HFF-Myc (cell line): ENCODE data around the gene IFT20.

ENCODE experiments used
- DNase-seq: peaks from one replicate; pipeline ENCODE4 v3.0.0-alpha.2; 2011; ENCODE audit warnings: low read depth; ENCODE audit errors: extremely low read depth
- H3K4me3 ChIP-seq: replicated peaks from 2 replicates; pipeline ENCODE4 v1.5.1; 2011; ENCODE audit warnings: low read depth, mild to moderate bottlenecking, control low read depth, low read length
- TF ChIP-seq, protein P1 (sequence below): IDR thresholded peaks from 2 replicates; pipeline ENCODE4 v1.5.1; 2012; ENCODE audit warnings: mild to moderate bottlenecking, low read depth, low read length, control low read depth; ENCODE audit errors: missing control alignments

Gene IFT20

DNA sequence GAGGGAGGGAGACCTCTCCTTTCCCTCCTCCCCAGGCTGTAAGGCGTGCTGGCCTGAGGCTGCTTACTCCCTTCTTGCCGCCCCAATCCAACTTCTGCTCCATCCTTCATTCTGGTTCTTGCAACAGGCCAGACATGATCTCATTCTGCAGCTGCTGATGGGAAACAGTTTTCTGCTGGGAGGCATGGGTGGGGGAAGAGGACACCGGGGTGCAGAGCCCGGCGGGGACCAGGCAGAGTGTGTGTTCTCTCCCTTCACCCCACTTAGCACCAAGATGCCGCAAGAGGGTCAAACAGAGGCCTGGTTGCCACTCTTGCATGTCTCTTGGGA, 37.6 kb upstream of the IFT20 start:
- H3K4me3 ChIP-seq, result peak overlapping the region; percentile 70
- DNase-seq, result no peak
- TF ChIP-seq, protein P1, sequence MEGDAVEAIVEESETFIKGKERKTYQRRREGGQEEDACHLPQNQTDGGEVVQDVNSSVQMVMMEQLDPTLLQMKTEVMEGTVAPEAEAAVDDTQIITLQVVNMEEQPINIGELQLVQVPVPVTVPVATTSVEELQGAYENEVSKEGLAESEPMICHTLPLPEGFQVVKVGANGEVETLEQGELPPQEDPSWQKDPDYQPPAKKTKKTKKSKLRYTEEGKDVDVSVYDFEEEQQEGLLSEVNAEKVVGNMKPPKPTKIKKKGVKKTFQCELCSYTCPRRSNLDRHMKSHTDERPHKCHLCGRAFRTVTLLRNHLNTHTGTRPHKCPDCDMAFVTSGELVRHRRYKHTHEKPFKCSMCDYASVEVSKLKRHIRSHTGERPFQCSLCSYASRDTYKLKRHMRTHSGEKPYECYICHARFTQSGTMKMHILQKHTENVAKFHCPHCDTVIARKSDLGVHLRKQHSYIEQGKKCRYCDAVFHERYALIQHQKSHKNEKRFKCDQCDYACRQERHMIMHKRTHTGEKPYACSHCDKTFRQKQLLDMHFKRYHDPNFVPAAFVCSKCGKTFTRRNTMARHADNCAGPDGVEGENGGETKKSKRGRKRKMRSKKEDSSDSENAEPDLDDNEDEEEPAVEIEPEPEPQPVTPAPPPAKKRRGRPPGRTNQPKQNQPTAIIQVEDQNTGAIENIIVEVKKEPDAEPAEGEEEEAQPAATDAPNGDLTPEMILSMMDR, result no peak

DNA sequence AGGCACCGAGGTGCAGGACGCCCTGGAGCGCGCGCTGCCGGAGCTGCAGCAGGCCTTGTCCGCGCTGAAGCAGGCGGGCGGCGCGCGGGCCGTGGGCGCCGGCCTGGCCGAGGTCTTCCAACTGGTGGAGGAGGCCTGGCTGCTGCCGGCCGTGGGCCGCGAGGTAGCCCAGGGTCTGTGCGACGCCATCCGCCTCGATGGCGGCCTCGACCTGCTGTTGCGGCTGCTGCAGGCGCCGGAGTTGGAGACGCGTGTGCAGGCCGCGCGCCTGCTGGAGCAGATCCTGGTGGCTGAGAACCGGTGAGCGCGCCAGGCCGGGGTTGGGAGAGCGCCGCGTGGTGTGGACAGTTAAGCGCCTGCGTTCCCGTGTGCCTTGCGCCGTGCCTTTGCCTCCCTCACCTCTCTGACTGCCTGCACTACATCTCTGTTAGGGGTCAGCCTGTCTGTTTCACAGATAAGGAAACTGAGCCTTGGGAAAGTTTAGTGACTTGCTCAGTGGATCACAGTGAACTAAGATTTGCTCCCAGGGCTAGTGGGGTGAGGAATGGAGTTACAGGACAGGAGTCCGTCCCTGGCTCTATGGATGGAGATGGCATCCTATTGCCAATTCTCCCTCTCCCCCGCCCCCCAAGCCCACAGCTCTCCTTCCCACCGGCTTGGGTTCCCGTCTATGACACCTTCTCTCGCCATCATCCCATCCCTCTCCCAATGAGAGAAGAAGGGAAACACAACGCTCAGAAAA, 37.1 kb upstream of the IFT20 start:
- no peak for DNase-seq
- TF ChIP-seq, protein P1, result no peak
- peak overlapping the region; percentile 70 for H3K4me3 ChIP-seq

DNA sequence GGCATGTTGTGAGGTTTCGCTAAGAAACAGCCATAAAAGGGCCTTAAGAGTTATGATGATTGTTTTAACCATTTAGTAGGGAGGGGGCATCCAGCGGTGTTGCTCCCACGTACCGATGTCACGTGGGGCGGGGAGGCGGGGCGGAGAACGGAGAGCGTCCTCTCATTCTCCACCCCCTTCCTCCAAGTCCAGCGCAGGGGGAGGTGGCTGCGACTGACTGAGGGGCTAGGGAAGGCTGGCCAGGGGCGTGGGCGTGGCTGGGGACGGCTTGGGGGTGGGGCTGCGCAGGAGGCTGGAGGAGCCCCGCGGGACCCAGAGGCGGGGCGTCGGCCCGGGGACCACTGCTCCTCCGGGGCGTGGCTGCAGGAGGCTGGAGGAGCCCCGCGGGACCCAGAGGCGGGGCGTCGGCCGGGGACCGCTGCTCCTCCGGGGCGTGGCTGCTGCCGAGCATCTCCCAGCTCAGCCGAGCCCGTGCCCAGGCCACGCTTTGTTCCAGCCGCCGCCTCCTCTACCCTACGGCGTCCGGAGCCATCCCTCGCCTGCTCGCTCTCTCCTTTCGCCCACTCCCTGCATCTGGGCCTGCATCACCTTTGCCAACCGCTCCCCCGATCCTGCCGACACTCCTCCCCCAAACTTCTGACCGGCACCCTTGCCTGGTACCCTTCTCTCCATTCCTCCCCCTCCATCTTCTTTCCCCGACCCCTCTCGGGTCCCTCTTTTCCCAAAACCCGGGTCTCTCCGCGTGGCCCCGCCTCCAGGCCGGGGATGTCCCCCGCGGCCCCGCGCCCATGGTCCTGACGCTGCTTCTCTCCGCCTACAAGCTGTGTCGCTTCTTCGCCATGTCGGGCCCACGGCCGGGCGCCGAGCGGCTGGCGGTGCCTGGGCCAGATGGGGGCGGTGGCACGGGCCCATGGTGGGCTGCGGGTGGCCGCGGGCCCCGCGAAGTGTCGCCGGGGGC, 36.3 kb upstream of the IFT20 start, which contains the start of gene SARM1:
Gene SARM1, plus strand, starts transcription at position 450 of the 958 bp plus-strand sequence. Its CDS starts 339 bp downstream, at position 789.
- peak within 1 kb of the TSS; percentile 70 for H3K4me3 ChIP-seq
- peak; percentile 63 for DNase-seq
- TF ChIP-seq, protein P1, result no peak

DNA sequence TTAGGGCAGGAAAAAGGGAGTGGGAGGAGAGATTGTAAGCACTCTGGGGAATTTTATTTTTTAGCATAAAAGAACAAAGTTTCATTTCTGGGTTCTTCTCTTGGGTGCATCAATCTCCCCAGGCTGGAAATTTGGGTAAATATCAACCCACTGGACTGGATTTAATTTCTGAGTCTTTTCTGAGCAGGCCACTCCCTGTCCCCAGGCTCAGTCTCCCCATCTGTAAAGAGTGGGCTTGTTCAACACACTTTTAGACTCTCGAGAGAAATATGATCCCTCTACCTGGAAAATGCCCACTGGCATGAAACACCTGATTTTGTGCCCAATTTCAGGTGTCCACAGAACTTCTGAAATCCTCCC, 35.5 kb upstream of the IFT20 start:
- TF ChIP-seq, protein P1, result no peak

DNA sequence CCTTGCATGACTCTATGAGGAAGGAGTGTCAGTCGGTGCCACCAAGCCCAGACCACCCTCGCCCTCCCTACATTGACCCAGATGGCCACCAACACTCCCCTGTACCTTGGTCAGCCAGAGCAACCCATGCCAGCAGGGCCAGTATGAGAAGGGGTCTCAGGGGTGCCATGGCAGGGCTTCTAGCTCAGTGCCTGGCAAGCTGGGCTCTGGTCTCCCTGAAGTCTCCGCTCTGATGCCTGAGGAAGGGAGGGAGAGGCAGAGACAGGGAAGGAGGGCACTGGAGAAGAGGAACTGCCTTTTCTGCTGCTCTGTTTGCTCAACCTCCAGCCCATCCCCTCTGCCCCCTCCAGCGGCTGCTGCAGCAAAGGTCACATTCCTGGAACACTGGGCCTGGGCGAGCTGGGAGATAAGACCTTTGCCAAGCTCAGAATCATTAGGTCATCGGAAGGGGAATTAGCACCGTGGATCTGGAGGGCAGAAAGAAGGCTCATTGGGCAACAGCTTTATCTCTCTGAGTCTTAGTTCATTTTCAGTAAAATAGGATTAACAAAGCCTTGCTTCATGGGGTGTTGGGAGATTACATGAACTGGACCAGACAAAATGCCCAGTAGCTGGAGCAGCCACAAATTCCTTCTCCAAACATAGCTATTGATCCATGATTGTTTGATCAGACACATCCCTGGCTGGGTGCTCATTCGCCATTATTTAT, 34.9 kb upstream of the IFT20 start, which contains the start of gene VTN:
Gene VTN, minus strand, starts transcription at position 273 of the 709 bp plus-strand sequence. Its CDS starts 104 bp downstream, at position 169.
- no peak for DNase-seq
- peak within 1 kb of the TSS; percentile 70 for H3K4me3 ChIP-seq
- TF ChIP-seq, protein P1, result no peak

More for the DNA sequence above, 35.5 kb upstream of the IFT20 start:
- DNase-seq, result no peak
- peak overlapping the region; percentile 70; the same call in 1 of the 2 replicates for H3K4me3 ChIP-seq

DNA sequence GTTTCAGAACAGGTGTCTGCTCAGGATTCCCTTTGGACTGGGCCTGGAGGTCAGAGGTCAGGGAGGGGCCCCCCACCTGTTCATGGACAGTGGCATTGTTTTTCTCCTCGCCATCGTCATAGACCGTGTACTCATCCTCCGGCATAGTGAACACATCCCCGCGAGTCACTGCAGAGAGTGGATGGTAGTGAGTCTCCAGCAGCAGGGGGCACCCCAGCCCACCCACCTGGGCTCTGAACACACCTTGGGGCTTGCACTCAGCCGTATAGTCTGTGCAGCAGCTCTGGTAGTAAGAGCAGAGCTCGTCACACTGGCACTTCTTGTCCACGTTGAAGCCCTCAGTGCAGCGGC, 34.4 kb upstream of the IFT20 start:
- DNase-seq, result no peak
- no peak overlapping the region for H3K4me3 ChIP-seq
- TF ChIP-seq, protein P1, result no peak
